Endothelial cell of umbilical vein (primary cell): Measurements from ENCODE around the gene CHN2.

Experiments
- CTCF ChIP-seq, 2 donors: IDR thresholded peaks; 1 replicate in 1 of 2; 2 replicates in 1 of 2; pipeline ENCODE4 v1.5.1; 2011; ENCODE audit warnings: low read length in 2 of 2, mild to moderate bottlenecking in 2 of 2, moderate library complexity in 2 of 2, control low read depth in 1 of 2, inconsistent platforms in 1 of 2, low read depth in 1 of 2; ENCODE audit not compliant: insufficient read depth in 1 of 2; ENCODE audit errors: extremely low read depth in 1 of 2
- POLR2A ChIP-seq: IDR thresholded peaks from 2 replicates; pipeline ENCODE4 v1.6.1; 2012; ENCODE audit warnings: low read depth, mild to moderate bottlenecking, control low read depth, low read length

GRCh38 chr7:29429401-29429800 is 234.8 kb downstream of the CHN2 start:
- TF ChIP-seq POLR2A (no peak), CTCF (IDR thresholded peaks at IDR 0.05; ENCODE audit: extremely low read depth in 1 of 2, insufficient read depth in 1 of 2, low read depth in 1 of 2, low read length in 2 of 2) (no peak)
